ENCODE measurements around the gene CYTH4. TPM values are rescaled to one million over a fixed set of nuclear protein-coding genes. Genes with fewer than 3 reads are reported as not detected.

CYTH4 gene
- total and polyA plus RNA-seq, 2 experiments from 2014 or later: not detected

DNA sequence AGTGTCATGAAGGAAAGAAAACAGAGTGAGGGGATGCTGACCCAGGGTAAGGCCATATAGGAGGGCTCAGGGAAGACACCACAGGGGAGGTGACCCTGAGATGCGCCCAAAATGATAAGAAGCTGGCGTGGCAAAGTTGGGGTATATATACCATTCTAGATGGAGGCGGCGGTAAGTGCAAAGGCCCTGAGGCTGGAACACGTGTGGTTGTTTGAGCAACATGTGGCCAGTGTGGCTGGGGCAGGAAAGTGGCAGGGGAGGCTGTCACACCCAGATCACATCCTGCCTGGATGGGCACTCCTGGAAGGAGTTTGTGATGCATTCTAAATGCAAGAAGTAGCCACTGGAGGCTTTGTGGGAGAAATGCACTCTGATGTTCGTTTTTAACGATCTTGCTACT lies 70.2 kb downstream of the CYTH4 start:
- Mint-ChIP-seq H3K27me3 (ENCODE audit: insufficient read depth, low read depth, poor library complexity) (peaks cover 20% of the 10 kb centered on the region), H3K4me3 (no peak overlapping the region), H3K4me1 (peaks cover 4% of the 10 kb centered on the region), H3K9me3 (no peaks in the 10 kb centered on the region), H3K27ac (no peak overlapping the region), H3K36me3 (ENCODE audit: low read depth) (no peaks in the 10 kb centered on the region)
- Histone ChIP-seq H3K79me2 (replicated peaks; ENCODE audit: insufficient read depth) (no peaks in the 10 kb centered on the region), H4K20me1 (replicated peaks; ENCODE audit: insufficient read depth) (no peaks in the 10 kb centered on the region), H2AFZ (no peak overlapping the region), H3K9me2 (ENCODE audit: insufficient read depth) (no peaks in the 10 kb centered on the region), H3K4me2 (no peak overlapping the region), H3K36me3 (ENCODE audit: insufficient read depth) (no peaks in the 10 kb centered on the region), H3F3A (replicated peaks; ENCODE audit: low read depth) (no peaks in the 10 kb centered on the region), H3K27me3 (ENCODE audit: insufficient read depth) (no peaks in the 10 kb centered on the region), H3K4me3 (no peak overlapping the region), H3K27ac (ENCODE audit: low read depth) (no peak overlapping the region), H3K4me1 (ENCODE audit: insufficient read depth) (no peaks in the 10 kb centered on the region)
- ATAC-seq: no peak
- no peak for DNase-seq (ENCODE audit: low spot score)
- TF ChIP-seq EZH2 (IDR thresholded peaks at IDR 0.05; ENCODE audit: low read depth, unreplicated experiment) (no peak), CREB1 (CRISPR knock-in tag; IDR thresholded peaks at IDR 0.05; ENCODE audit: low read depth) (no peak), NANOG (IDR thresholded peaks at IDR 0.05; ENCODE audit: borderline replicate concordance) (no peak), JUNB (IDR thresholded peaks at IDR 0.05; ENCODE audit: unreplicated experiment) (no peak), POLR2AphosphoS5 (IDR thresholded peaks at IDR 0.05; ENCODE audit: low read depth) (no peak), ZNF331 (CRISPR knock-in tag; IDR thresholded peaks at IDR 0.05; ENCODE audit: low read depth) (no peak), EZH2phosphoT487 (IDR thresholded peaks at IDR 0.05; ENCODE audit: unreplicated experiment) (no peak), ZNF114 (CRISPR knock-in tag; IDR thresholded peaks at IDR 0.05) (no peak), STAT1 (IDR thresholded peaks at IDR 0.05; ENCODE audit: unreplicated experiment) (no peak)
- TF ChIP-seq, protein P1, sequence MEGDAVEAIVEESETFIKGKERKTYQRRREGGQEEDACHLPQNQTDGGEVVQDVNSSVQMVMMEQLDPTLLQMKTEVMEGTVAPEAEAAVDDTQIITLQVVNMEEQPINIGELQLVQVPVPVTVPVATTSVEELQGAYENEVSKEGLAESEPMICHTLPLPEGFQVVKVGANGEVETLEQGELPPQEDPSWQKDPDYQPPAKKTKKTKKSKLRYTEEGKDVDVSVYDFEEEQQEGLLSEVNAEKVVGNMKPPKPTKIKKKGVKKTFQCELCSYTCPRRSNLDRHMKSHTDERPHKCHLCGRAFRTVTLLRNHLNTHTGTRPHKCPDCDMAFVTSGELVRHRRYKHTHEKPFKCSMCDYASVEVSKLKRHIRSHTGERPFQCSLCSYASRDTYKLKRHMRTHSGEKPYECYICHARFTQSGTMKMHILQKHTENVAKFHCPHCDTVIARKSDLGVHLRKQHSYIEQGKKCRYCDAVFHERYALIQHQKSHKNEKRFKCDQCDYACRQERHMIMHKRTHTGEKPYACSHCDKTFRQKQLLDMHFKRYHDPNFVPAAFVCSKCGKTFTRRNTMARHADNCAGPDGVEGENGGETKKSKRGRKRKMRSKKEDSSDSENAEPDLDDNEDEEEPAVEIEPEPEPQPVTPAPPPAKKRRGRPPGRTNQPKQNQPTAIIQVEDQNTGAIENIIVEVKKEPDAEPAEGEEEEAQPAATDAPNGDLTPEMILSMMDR (conservative IDR thresholded peaks at IDR 0.05; ENCODE audit: low read depth in 2 of 2): no peak
- TF ChIP-seq, protein P2, sequence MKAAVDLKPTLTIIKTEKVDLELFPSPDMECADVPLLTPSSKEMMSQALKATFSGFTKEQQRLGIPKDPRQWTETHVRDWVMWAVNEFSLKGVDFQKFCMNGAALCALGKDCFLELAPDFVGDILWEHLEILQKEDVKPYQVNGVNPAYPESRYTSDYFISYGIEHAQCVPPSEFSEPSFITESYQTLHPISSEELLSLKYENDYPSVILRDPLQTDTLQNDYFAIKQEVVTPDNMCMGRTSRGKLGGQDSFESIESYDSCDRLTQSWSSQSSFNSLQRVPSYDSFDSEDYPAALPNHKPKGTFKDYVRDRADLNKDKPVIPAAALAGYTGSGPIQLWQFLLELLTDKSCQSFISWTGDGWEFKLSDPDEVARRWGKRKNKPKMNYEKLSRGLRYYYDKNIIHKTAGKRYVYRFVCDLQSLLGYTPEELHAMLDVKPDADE (IDR thresholded peaks at IDR 0.05): no peak
- TF ChIP-seq, protein P3, sequence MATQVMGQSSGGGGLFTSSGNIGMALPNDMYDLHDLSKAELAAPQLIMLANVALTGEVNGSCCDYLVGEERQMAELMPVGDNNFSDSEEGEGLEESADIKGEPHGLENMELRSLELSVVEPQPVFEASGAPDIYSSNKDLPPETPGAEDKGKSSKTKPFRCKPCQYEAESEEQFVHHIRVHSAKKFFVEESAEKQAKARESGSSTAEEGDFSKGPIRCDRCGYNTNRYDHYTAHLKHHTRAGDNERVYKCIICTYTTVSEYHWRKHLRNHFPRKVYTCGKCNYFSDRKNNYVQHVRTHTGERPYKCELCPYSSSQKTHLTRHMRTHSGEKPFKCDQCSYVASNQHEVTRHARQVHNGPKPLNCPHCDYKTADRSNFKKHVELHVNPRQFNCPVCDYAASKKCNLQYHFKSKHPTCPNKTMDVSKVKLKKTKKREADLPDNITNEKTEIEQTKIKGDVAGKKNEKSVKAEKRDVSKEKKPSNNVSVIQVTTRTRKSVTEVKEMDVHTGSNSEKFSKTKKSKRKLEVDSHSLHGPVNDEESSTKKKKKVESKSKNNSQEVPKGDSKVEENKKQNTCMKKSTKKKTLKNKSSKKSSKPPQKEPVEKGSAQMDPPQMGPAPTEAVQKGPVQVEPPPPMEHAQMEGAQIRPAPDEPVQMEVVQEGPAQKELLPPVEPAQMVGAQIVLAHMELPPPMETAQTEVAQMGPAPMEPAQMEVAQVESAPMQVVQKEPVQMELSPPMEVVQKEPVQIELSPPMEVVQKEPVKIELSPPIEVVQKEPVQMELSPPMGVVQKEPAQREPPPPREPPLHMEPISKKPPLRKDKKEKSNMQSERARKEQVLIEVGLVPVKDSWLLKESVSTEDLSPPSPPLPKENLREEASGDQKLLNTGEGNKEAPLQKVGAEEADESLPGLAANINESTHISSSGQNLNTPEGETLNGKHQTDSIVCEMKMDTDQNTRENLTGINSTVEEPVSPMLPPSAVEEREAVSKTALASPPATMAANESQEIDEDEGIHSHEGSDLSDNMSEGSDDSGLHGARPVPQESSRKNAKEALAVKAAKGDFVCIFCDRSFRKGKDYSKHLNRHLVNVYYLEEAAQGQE (IDR thresholded peaks at IDR 0.05; ENCODE audit: unreplicated experiment): no peak
- TF ChIP-seq, protein P4, sequence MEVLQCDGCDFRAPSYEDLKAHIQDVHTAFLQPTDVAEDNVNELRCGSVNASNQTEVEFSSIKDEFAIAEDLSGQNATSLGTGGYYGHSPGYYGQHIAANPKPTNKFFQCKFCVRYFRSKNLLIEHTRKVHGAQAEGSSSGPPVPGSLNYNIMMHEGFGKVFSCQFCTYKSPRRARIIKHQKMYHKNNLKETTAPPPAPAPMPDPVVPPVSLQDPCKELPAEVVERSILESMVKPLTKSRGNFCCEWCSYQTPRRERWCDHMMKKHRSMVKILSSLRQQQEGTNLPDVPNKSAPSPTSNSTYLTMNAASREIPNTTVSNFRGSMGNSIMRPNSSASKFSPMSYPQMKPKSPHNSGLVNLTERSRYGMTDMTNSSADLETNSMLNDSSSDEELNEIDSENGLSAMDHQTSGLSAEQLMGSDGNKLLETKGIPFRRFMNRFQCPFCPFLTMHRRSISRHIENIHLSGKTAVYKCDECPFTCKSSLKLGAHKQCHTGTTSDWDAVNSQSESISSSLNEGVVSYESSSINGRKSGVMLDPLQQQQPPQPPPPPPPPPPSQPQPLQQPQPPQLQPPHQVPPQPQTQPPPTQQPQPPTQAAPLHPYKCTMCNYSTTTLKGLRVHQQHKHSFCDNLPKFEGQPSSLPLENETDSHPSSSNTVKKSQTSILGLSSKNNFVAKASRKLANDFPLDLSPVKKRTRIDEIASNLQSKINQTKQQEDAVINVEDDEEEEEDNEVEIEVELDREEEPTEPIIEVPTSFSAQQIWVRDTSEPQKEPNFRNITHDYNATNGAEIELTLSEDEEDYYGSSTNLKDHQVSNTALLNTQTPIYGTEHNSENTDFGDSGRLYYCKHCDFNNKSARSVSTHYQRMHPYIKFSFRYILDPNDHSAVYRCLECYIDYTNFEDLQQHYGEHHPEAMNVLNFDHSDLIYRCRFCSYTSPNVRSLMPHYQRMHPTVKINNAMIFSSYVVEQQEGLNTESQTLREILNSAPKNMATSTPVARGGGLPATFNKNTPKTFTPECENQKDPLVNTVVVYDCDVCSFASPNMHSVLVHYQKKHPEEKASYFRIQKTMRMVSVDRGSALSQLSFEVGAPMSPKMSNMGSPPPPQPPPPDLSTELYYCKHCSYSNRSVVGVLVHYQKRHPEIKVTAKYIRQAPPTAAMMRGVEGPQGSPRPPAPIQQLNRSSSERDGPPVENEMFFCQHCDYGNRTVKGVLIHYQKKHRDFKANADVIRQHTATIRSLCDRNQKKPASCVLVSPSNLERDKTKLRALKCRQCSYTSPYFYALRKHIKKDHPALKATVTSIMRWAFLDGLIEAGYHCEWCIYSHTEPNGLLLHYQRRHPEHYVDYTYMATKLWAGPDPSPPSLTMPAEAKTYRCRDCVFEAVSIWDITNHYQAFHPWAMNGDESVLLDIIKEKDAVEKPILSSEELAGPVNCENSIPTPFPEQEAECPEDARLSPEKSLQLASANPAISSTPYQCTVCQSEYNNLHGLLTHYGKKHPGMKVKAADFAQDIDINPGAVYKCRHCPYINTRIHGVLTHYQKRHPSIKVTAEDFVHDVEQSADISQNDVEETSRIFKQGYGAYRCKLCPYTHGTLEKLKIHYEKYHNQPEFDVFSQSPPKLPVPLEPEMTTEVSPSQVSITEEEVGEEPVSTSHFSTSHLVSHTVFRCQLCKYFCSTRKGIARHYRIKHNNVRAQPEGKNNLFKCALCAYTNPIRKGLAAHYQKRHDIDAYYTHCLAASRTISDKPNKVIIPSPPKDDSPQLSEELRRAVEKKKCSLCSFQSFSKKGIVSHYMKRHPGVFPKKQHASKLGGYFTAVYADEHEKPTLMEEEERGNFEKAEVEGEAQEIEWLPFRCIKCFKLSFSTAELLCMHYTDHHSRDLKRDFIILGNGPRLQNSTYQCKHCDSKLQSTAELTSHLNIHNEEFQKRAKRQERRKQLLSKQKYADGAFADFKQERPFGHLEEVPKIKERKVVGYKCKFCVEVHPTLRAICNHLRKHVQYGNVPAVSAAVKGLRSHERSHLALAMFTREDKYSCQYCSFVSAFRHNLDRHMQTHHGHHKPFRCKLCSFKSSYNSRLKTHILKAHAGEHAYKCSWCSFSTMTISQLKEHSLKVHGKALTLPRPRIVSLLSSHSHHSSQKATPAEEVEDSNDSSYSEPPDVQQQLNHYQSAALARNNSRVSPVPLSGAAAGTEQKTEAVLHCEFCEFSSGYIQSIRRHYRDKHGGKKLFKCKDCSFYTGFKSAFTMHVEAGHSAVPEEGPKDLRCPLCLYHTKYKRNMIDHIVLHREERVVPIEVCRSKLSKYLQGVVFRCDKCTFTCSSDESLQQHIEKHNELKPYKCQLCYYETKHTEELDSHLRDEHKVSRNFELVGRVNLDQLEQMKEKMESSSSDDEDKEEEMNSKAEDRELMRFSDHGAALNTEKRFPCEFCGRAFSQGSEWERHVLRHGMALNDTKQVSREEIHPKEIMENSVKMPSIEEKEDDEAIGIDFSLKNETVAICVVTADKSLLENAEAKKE (CRISPR knock-in tag; IDR thresholded peaks at IDR 0.05): no peak

Data from GM23338 (cell line).